Measurements from ENCODE around the gene CLPTM1. TPM values are rescaled to one million over a fixed set of nuclear protein-coding genes. Genes with fewer than 3 reads are reported as not detected.
A peak's percentile ranks its signal among the peaks of the same experiment; 100 is the strongest.

CLPTM1 gene
- total RNA-seq, 4 donors from 2014 or later, result 65.4 to 117 (median 104) TPM

DNA sequence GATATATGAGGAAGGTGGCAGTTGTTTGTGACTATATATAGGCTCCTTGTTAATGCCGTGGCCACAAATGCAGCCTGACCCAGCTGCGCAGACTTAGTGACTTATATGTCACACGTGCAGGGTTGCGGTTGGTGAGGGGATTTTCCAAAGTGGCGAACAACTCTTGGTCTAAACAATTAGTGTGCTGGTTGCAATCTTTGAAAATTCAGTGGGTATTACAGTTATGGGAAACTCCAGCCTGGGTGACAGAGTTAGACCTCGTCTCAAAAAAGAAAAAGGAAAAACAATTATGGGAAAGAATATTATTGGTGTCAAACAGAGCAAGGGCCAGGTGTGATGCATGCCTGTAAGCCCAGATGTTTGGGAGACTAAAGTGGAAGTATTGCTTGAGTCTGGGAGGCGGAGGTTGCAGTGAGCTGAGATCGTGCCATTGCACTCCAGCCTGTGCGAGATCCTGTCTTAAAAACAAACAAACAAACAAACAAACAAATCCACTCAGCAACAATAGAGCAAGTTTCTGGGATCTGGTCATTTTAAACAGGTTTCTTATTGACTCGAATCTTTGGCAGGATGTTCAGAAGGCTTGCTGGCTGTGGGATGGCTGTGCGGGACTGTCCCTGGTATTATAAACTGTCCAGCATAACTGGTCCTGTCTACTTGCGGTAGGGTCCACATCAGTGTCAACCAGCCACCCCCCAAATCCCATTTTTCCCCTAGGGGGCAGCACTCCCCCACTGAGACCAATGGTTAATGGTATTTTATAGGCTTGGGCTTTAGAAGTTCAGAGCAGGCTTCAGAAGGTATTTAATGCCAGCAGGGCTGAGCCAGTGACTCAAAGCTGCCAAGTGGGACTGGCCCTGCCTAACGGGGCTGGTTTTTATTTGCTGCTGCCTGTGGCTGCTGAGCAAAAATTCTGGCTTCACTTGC is 61.5 kb downstream of the CLPTM1 start:
- Histone ChIP-seq H3K4me1 (no peaks in the 10 kb centered on the region), H3K27ac (no peak overlapping the region), H3K9me3 (no peaks in the 10 kb centered on the region), H3K36me3 (peaks cover 4 to 5% of the 10 kb centered on the region in 2 donors), H3K27me3 (no peaks in the 10 kb centered on the region), H3K4me3 (replicated peaks in 1 of 3) (no peak overlapping the region)
- no peak for TF ChIP-seq POLR2A (IDR thresholded peaks at IDR 0.05)
- TF ChIP-seq, protein P1, sequence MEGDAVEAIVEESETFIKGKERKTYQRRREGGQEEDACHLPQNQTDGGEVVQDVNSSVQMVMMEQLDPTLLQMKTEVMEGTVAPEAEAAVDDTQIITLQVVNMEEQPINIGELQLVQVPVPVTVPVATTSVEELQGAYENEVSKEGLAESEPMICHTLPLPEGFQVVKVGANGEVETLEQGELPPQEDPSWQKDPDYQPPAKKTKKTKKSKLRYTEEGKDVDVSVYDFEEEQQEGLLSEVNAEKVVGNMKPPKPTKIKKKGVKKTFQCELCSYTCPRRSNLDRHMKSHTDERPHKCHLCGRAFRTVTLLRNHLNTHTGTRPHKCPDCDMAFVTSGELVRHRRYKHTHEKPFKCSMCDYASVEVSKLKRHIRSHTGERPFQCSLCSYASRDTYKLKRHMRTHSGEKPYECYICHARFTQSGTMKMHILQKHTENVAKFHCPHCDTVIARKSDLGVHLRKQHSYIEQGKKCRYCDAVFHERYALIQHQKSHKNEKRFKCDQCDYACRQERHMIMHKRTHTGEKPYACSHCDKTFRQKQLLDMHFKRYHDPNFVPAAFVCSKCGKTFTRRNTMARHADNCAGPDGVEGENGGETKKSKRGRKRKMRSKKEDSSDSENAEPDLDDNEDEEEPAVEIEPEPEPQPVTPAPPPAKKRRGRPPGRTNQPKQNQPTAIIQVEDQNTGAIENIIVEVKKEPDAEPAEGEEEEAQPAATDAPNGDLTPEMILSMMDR (IDR thresholded peaks at IDR 0.05), result peak; percentile 26 to 54 (median 46)
- WGBS, 2 donors, result 68 to 72% methylated on average over 12 to 13 of the region's 13 CpGs
- intact Hi-C loops (cut with DNase I), result no loop called here
- DNase-seq, result peak; percentile 51 to 54

DNA sequence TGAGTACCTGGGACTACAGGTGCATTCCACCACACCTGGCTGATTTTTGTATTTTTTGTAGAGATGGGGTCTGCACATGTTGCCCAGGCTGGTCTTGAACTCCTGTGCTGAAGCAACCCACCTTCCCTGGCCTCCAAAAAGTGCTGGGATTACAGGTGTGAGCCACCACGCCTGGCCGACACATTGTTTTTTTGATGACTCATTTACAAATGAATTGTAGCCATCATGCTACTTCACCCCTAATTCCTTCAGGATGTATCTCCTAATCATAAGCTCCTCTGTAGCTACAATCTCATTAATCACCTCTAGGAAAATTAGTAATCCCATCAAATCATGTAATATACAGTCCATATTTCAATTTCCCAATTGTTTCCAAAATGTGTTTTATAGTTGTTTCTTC is 64.0 kb downstream of the CLPTM1 start:
- Histone ChIP-seq H3K36me3 (peaks cover 0 to 4% of the 10 kb centered on the region in 2 donors), H3K9me3 (no peaks in the 10 kb centered on the region), H3K27me3 (no peaks in the 10 kb centered on the region), H3K4me1 (no peaks in the 10 kb centered on the region), H3K27ac (no peak overlapping the region), H3K4me3 (replicated peaks in 1 of 3) (no peak overlapping the region)
- TF ChIP-seq, protein P1 (IDR thresholded peaks at IDR 0.05), result no peak
- TF ChIP-seq POLR2A (IDR thresholded peaks at IDR 0.05), result no peak
- intact Hi-C loops (cut with DNase I), result no loop called here
- no peak for DNase-seq
- WGBS, 2 donors, result 94 to 97% methylated on average over 2 of the region's 2 CpGs

DNA sequence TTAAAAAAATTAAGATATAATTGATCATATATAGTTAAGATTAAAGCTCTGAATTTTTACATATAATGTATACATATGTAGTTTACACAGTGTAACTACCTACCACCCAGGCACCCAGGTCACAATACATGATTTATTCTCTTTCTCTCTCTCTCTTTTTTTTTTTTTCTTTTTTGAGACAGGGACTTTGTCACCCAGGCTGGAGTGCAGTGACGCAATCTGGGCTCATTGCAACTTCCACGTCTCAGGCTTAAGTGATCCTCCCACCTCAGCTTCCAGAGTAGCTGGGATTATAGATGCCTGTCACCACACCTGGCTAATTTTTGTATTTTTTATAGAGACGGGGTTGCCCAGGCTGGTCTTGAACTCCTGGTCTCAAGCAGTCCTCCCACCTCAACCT is 64.9 kb downstream of the CLPTM1 start:
- intact Hi-C loops (cut with DNase I), result no loop called here
- H3K9me3 ChIP-seq, result no peaks in the 10 kb centered on the region
- no peaks in the 10 kb centered on the region for H3K4me1 ChIP-seq
- WGBS, 2 donors, result 83 to 88% methylated on average over 3 of the region's 3 CpGs
- no peaks in the 10 kb centered on the region for H3K36me3 ChIP-seq
- DNase-seq, result no peak
- no peak overlapping the region for H3K27ac ChIP-seq
- no peak overlapping the region for H3K4me3 ChIP-seq (replicated peaks in 1 of 3)
- TF ChIP-seq, protein P1 (IDR thresholded peaks at IDR 0.05), result no peak
- no peak for TF ChIP-seq POLR2A (IDR thresholded peaks at IDR 0.05)
- H3K27me3 ChIP-seq, result no peaks in the 10 kb centered on the region

DNA sequence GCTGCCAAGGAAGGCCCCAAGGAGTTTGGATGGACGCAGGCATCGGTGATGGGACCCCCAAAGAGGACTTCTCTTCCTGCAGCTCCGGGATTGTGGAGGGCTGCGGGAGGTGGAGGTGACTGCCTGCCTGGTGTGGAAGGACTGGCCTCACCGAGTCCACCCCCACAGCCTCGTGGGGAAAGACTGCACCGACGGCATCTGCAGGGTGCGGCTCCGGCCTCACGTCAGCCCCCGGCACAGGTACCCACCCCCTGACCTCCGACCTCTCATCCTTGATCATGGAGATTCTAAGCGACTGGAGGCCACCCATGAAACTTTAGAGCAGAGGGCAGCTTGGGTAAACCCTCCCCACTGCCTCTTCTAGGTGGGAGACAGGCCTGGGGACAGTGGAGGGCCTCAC is 66.8 kb downstream of the CLPTM1 start:
- no peaks in the 10 kb centered on the region for H3K27me3 ChIP-seq
- H3K9me3 ChIP-seq, result no peaks in the 10 kb centered on the region
- TF ChIP-seq POLR2A (IDR thresholded peaks at IDR 0.05), result no peak
- TF ChIP-seq, protein P1 (IDR thresholded peaks at IDR 0.05), result no peak
- no peak overlapping the region for H3K4me3 ChIP-seq (replicated peaks in 1 of 3)
- no peak overlapping the region for H3K27ac ChIP-seq
- intact Hi-C loops (cut with DNase I), result no loop called here
- no peak for DNase-seq
- WGBS, 2 donors, result 77 to 79% methylated on average over 13 of the region's 14 CpGs
- no peaks in the 10 kb centered on the region for H3K36me3 ChIP-seq
- no peaks in the 10 kb centered on the region for H3K4me1 ChIP-seq

DNA sequence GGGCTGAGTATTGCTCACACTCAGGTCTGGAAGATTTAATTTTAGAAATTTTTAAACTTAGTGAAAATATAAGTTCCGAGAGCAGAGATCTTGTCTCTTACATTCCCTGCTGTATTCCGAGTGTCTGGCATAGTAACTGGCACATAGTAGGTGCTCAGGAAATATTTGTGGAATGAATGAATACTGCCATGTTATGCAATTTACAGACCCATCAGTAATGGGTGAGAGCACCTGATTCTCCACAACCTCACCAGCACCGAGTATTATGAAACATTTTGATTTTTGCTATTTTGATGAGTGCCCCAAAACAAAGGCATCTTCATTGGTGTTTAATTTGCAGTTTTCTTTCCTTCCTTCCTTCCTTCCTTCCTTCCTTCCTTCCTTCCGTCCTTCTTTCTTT is 67.9 kb downstream of the CLPTM1 start:
- WGBS, 2 donors, result 93 to 95% methylated on average over 4 of the region's 4 CpGs
- intact Hi-C loops (cut with DNase I), result no loop called here
- DNase-seq, result no peak
- Histone ChIP-seq H3K9me3 (no peaks in the 10 kb centered on the region), H3K4me3 (replicated peaks in 1 of 3) (no peak overlapping the region), H3K27ac (no peak overlapping the region), H3K4me1 (no peaks in the 10 kb centered on the region), H3K27me3 (no peaks in the 10 kb centered on the region), H3K36me3 (peaks cover 0 to under 1% of the 10 kb centered on the region in 2 donors)
- TF ChIP-seq, protein P1 (IDR thresholded peaks at IDR 0.05), result no peak
- TF ChIP-seq POLR2A (IDR thresholded peaks at IDR 0.05), result no peak
